ENCODE data around the gene CCDC28B.
A peak's percentile ranks its signal among the peaks of the same experiment; 100 is the strongest.

Gene CCDC28B

DNA sequence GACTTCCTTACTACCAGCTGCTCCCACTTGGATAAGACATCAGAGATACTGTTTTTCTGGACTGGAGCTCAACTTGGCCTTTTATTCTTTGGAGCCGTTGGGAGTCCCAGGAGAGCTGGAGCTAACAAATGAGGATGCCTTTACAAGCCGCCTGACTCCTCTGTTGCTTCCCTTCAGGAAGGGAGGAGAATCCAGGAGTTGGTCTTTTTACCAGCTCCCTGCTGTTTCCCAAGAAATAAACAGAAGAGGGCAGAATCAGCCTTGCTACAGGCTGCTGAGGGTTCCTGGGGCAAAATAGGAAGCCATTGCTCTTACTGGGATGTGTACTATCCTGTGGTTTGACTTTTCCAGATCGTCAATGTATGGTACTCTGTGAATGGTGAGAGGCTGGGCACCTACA is 23.3 kb downstream of the CCDC28B start:
- DNase-seq: no peak

DNA sequence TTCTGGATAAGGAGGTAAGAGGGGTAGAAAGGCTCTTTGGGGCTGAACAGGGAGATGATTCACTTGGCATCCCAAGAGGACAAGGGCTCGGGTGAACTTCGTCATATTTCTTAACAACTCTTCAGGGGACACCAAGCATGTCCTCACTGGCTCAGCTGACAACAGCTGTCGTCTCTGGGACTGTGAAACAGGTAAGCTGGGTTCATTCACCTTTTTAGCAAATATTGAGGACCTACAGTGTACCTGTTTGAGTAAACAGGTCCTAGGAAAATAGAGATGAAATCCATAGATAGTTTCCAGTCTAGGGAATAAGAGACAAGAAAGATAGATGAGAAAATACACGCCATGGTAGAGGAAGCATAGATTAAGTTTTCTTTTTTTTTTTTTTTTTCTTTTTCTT is 23.9 kb downstream of the CCDC28B start:
- DNase-seq: no peak

DNA sequence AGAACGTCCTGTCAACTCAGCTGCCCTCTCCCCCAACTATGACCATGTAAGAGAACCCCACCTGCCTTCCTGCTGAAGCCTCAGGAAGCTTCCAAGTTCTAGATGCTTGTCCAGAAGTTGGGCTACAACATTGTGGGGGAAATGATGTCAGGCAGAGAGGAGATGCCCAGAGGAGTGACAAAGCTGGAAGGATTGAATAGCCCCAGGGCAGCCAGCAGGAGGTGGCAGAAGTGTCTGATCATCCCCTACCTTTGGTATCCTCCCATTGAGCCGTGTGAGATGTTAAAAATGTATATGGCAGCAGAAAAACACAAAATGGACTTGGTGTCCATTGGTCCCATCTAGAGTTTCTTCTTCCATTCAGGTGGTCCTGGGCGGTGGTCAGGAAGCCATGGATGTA is 28.4 kb downstream of the CCDC28B start:
- DNase-seq: no peak

DNA sequence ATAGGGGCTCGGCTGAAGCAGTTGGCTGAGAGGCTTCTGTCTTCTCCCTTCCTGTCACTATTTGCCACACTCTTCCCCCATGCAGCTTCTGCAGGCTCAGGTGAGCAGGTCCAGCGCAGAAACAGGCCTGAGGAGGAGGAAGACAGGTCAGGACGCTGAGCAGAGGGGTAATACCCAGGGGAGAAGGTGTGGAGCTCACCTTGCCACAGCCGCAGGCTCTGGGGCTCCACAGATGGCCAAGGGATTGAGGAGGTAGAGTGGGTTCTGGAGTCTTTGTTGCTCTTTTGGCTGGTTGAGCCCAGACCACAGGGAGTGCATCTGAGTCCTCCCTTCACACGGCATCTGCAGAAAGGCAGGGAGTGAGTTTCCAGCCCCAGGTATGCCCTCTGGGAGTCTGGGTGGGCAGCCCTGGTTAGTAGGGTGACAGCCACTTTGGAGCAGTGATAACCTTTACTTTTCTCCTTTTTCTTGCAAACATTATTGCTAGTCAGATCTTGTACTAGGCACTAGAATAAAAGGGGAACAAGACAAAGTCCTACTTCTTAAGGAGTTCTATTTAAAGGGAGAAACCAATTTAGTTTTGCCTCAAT is 31.5 kb downstream of the CCDC28B start:
- DNase-seq: no peak

DNA sequence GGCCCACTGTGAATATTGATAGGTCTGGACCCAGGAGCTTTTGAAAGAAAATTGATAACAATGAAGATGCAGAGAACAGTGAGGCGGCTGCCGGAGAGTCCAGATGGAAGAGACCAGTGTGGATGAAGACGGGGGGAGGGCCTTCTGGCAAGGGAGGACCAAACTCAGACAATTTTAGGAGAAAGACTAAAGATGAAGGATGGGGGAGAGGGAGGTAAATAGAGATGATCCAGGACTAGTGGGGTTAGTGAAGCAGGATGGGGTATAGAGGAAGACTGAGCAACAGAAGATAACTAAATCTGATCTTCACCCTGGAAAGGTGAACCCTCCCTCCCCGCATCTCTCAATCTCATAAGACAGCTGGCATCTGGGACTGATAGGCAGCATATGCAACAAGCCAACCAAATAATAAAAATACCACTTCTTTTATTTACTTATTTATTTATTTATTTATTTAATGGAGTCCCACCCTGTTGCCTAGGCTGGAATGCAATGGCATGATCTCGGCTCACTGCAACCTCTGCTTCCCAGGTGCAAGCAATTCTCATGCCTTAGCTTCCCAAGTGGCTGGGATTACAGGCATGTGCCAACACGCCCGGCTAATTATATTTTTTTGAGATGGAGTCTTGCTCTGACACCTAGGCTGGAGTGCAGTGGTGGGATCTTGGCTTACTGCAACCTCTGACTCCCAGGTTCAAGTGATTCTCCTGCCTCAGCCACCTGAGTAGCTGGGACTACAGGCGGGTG is 32.3 kb downstream of the CCDC28B start:
- DNase-seq: peak; percentile 34

DNA sequence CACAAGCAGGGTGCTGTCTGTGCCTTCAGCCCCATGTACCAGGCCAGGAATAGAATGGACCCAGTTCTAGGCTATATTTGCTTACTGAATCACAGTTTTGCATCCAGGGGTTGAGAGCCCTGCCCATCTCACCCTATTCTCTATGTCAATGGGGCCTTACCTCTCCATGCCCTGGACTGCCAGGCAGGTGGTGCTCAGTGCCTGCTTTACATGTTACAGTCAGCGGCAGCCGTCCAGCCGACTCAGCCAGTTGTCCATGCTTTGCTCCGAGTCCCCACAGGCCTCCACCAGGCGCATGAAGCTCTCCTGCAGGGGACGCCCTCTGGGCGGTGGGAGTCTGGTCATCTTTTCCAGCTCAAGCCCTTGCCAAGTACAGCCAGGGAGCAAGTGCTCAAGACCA is 34.4 kb downstream of the CCDC28B start:
- DNase-seq: no peak

DNA sequence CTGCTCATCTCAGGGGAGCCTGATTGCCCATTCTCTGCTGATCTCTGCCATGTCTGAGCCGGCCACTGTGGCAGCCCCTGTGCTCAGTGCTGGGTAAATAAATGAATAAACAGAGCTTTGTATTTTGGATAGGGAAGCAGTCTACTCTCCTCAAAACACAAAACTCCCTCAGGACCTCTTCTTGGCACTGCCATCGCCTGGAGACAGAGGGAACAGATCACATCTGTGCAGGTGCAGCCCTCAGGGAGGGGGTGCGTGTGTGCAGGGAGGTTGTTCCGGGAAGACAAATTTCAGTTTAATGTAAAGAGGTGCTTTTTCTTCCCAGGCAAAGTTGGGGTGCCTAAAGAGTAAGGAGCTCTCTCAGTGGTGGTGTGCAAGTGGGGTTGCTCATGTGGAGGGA is 38.9 kb downstream of the CCDC28B start:
- peak; percentile 79 for DNase-seq

DNA sequence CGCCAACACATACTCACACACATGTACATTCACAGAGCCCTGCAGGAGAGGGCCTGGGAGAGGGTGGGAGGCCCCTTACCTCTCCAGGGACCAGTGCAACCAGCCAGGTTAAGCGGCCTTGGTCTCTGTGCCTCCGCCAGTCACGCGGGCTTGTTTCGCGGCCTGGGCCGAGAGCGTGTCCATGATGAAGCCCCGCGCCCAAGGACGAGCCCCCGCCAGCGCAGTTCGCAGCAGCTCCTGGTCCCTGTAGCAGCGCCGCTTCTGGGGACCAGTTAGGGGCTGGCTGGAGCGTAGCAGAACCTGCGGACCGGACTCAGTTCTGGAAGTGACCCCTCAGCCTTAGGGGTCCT is 39.4 kb downstream of the CCDC28B start:
- peak; percentile 61 for DNase-seq

DNA sequence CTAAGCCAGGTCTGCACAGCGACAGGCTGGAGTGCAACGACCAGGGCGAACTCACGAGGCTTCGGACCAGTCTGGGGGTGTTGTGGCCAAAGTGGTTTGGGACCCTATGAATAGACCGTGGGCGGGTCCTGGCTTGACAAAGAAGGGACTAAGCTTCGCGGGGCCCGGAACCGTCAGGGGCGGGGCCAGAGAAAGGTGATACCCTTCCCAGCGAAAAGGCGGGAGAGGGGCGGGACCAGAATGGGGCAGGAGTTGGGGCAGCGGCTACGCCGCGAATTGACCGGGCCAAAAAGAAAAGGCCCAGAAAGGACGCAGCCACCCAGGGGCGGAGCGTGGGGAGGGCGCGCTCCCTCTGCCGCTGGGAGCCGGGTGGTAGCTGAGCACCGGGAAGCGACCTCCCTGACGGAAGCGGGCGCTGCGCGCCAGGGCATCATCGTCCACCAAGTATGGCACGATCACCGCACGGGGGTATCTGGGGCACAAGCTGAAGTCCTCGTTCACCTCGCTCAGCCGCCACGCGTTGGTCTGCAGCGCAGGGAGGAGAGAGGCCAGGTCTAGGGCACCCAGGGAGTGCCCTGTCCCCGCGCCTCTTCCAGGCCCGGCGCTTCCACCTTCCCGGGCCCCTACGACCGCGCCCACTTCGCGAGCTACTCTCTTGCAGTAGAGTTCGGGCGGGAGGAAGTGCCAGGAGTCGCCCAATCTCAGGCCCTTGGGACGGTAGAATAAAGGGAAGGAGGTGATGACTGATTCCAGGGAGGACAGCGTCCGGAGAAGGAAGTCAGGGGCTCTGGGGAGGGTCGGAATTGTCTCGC is 40.0 kb downstream of the CCDC28B start:
- peak; percentile 70 for DNase-seq

DNA sequence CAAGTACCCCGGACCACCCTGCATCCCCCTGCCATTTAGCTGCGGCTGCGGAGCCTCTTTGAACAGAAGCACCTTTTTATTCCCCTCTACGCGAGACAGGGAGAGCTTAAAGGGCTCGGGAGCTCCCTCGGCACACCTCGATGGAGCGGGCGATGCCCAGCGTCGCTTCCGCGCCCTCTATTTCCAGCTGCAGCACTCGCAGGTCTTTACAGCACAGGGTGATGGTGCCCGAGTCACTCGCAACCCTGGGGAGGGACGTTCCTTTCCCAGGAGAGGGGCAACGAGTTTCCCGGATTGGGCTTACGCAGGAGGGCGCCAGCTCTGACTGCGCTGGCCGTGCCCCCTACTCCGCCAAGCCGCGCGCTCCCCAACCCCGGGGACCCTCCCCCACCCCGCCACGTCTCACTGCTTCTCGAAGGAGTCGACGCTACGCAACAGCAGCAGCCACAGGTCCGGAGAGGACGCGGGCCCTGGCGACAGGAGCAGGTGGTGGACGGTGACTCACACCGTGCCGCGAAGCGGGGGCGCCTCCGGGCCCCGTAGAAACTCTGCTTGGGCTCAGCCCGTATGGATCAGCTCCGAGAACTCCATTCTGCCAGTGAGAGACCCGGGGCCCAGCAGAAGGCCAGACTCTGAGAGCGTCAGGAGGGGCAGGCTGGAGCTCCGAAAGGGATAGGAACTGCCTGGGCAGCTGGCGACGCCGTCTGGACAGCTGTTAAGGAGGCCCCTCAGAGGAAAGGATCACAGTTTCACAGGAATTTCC is 40.8 kb downstream of the CCDC28B start:
- DNase-seq: peak; percentile 26

DNA sequence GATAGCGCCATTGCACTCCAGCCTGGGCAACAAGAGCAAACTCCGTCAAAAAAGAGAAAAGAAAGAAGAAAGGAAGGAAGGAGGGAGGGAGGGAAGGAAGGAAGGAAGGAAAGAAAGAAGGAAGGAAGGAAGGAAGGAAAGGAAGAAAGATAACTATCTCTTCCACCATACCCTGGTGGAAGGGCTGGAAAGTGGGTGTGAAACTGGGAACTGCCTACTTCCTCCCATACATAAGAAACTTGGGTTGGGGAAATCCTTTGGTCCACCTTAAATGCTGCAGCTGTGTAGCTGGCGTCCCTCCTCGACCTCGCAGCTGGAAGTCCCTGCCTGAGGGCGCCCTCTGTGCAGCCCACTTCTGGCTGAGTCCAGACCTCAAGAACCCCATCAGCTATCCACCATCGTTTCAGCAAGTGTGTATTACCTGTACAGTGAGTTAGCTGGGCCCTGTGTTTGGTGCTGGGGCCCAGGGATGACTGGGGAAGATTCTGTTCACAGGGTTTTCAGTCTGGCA is 42.0 kb downstream of the CCDC28B start:
- DNase-seq: no peak

DNA sequence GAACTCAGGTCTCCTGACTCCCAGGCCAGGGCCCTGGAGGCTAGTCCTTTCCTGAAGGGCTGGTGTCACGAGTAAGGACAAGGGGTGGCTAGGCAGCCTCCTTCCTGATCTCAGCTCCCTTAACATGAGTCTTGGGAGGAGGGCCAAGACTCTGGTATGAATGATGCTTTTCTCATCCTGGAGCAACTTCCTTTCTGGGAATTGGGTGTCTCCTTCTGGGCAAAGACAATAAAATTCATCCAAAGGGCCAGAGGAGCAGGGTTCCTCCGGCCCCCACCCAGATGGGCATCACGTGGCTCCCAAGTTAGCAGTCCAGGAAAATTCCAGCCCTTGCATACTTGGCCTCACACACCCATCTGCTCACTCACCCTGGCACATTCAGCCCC is 46.5 kb downstream of the CCDC28B start, which contains the start of gene FAM167B:
Gene FAM167B (plus strand): TSS at position 335 of the 386 bp plus-strand sequence. CDS start 200 bp downstream, outside the sequence.
- no peak for DNase-seq

DNA sequence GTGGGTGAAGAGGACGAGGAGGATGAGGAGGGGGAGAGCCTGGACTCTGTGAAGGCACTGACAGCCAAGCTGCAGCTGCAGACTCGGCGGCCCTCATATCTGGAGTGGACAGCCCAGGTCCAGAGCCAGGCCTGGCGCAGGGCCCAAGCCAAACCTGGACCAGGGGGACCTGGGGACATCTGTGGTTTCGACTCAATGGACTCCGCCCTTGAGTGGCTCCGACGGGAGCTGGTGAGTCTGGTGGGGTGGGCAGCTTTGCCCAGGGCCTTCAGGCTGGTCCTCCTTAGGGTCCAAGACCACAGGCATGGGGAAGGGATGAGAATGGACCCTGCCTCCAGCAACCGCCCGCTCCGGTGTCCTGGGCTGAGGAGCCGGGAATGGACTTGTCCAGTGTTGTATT is 47.1 kb downstream of the CCDC28B start:
- no peak for DNase-seq

DNA sequence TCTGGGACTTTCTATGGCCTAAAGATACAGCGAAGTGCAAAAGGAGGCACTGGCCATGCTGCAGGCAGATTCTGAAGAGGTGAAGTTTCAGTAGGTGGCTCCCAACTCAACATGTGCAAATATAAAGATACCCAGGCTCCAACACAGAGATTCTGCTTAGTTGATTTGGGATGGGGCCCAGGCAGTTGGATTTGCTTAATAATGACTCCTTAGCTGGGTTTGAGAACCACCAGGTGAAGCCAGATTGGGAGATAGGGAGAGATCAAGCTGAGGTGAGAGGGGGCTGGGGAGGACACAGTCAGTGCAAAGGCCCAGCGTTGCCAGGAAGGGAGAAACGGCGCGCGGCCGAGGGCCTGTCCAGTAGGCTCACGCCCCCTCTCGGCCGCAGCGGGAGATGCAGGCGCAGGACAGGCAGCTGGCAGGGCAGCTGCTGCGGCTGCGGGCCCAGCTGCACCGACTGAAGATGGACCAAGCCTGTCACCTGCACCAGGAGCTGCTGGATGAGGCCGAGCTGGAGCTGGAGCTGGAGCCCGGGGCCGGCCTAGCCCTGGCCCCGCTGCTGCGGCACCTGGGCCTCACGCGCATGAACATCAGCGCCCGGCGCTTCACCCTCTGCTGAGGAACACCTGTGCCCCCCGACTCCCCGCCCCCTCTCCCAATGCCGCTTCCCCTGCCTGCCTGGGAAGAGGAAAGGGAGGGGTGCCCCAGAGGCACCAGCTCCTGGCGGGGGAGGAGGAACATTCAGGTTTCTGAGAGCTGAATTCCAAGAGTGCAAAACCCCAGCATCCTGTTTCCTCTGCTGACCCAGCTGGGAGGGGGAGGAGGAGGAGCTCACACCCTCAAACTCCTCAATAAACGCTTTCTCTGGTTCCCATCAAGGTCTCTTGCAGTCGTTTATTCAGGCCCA is 47.8 kb downstream of the CCDC28B start:
- DNase-seq: peak; percentile 71

DNA sequence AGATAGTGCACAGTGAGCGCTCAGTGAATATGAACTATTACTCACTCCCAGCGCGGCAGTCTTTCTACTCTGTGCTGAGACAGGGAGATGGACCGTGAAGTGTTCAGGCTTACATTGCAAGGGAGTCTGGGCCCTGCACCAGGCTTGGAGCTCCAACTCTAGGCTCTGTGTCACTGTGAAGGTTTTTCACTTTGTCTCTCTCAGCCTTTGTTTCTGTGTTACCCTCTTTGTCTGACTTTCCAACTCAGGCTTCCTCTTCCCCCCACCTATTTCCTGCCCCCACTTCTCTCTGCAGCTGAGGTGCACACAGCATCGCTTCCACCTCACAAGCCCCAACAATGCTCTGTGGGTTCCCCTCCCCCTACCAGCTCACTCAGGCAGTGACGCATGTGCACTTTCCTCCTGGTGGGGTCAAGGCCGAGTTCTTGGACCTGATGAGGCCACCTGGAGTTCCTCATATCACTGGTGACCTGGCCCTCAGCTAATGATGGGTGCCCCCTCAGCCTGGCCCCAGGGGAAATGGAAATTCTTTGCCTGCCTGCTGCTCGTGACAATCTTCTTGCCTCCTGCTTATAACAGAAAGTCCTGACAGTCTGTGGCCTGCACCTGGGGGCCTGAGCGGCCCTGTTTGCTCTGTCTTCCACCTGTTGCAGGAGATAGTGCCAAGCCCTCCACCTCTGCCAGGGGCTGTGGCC is 49.6 kb downstream of the CCDC28B start:
- no peak for DNase-seq

DNA sequence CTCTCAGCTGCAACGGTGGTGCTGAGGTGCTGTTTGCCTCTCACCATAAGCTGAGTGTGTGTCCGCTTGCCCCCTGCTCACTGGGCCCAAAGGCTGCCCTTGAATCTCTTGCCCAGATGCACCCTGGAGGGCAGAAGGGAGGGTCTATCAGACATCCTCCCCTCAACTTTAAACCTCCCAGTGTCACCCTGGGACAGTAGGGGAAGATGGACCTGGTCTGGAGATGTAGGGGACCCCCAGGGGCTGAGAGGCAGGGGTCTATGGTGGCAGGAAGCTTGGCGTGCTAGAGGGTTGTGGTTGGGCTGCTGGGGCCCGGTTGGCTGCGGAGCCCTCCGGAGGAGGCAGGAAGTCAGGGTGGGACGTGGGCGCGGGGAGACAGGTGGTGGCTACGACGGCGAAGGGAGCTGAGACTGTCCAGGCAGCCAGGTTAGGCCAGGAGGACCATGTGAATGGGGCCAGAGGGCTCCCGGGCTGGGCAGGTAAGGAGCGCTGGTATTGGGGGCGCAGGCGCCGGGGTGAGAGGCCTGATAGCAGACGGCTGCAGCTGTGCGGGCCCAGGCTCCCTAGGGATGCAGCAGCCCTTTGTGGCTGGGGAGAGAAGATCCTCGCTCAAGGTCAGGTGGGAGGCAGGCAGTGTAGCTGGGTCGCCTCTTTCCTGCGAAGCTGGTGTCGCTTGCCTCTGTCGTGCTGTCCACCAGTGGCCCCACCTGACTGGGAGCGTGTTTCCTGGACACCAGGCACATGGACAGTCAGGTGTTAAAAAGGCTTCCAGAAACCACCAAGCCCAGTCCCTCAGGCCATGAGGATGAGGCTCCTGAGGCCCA is 50.7 kb downstream of the CCDC28B start, which contains the start of gene LCK:
Gene LCK (plus strand): TSS at position 373 of the 824 bp plus-strand sequence. CDS start 23,065 bp downstream, outside the sequence.
- DNase-seq: no peak
